CD4-positive, alpha-beta T cell (primary cell): ENCODE data around the gene PPP2R5C. TPM values are rescaled to one million over a fixed set of nuclear protein-coding genes. Genes with fewer than 3 reads are reported as not detected.
A peak's percentile ranks its signal among the peaks of the same experiment; 100 is the strongest.

Experiments
- ATAC-seq: fragments of 200-7000 bp; cut with Tn5 transposase; one replicate; pipeline ENCODE4 v1.10.0; 2022; ENCODE audit warnings: mild to moderate bottlenecking; ENCODE audit not compliant: poor library complexity
- CTCF ChIA-PET: fragments of 350-600 bp; sonication (Branson Sonifier 250); formaldehyde crosslinking; loops from one replicate; lab custom pipeline; 2021; ENCODE audit warnings: antibody characterized with exemption, inconsistent platforms; lab: Charles Lee
- POLR2A ChIA-PET: fragments of 350-600 bp; sonication (Branson Sonifier 250); formaldehyde crosslinking; loops from one replicate; lab custom pipeline; 2021; ENCODE audit warnings: antibody characterized with exemption, inconsistent platforms; lab: Charles Lee
- DNase-seq, 14 experiments: peaks; one replicate each; pipeline ENCODE4 v3.0.0-alpha.2; 2013 to 2020; ENCODE audit warnings: mixed read lengths in 2 of 14
- H3K27ac ChIP-seq, 2 donors: one replicate each; pipeline versions ENCODE4 v1.5.1 to v1.7.0; 2013; ENCODE audit warnings: low read length in 2 of 2, low read depth in 1 of 2, mild to moderate bottlenecking in 1 of 2
- H3K27me3 ChIP-seq, 2 experiments: 1 replicate in 1 of 2; 2 replicates in 1 of 2; pipeline versions ENCODE4 v1.6.1 to v1.7.0; 2013; ENCODE audit warnings: low read length in 2 of 2, control low read depth in 1 of 2, mild to moderate bottlenecking in 1 of 2, moderate library complexity in 1 of 2; ENCODE audit not compliant: insufficient read depth in 2 of 2, control insufficient read depth in 1 of 2
- H3K36me3 ChIP-seq: one replicate; pipeline ENCODE4 v1.6.1; 2013; ENCODE audit warnings: low read length, control low read depth; ENCODE audit not compliant: insufficient read depth
- H3K4me1 ChIP-seq: one replicate; pipeline ENCODE4 v1.6.1; 2013; ENCODE audit warnings: low read length, control low read depth; ENCODE audit not compliant: insufficient read depth
- H3K4me3 ChIP-seq: one replicate; pipeline ENCODE4 v1.5.1; 2013; ENCODE audit warnings: mild to moderate bottlenecking, low read length, moderate library complexity
- H3K9me3 ChIP-seq, 2 experiments: 1 replicate in 1 of 2; 2 replicates in 1 of 2; pipeline versions ENCODE4 v1.6.1 to v1.7.0; 2013; ENCODE audit warnings: low read length in 2 of 2, mild to moderate bottlenecking in 2 of 2, control low read depth in 1 of 2, moderate library complexity in 1 of 2; ENCODE audit not compliant: control insufficient read depth in 1 of 2, insufficient read depth in 1 of 2
- H3K27ac Mint-ChIP-seq: one replicate; pipeline ENCODE4 v1.8.0; 2020; ENCODE audit warnings: mixed read lengths
- H3K27me3 Mint-ChIP-seq: one replicate; pipeline ENCODE4 v1.8.0; 2021; ENCODE audit warnings: mixed read lengths
- H3K36me3 Mint-ChIP-seq: one replicate; pipeline ENCODE4 v1.8.0; 2021; ENCODE audit warnings: low read depth, mixed read lengths
- H3K4me1 Mint-ChIP-seq: one replicate; pipeline ENCODE4 v1.8.0; 2021; ENCODE audit warnings: low read depth, mixed read lengths
- H3K4me3 Mint-ChIP-seq: one replicate; pipeline ENCODE4 v1.8.0; 2020; ENCODE audit warnings: mild to moderate bottlenecking, mixed read lengths
- H3K9me3 Mint-ChIP-seq: one replicate; pipeline ENCODE4 v1.8.0; 2020; ENCODE audit warnings: mixed read lengths
- CTCF ChIP-seq: fragments of 200-600 bp; IDR thresholded peaks from one replicate; pipeline ENCODE4 v1.8.0; 2022; ENCODE audit warnings: antibody characterized with exemption, mild to moderate bottlenecking
- intact Hi-C, 2 experiments: fragments of 100-400 bp; cut with DNase I in 1 of 2; cut with micrococcal nuclease in 1 of 2; formaldehyde crosslinking; loops; one replicate each; pipeline versions ENCODE4 v1.15.1 to v1.9.0; 2023 to 2025; cut with DNase I, micrococcal nuclease
- total RNA-seq, 174 experiments: library from RNA in 2 of 174; stranded (reverse) in 2 of 174; gene quantifications; one replicate each; pipeline ENCODE4 v1.2.3 and lab custom pipeline; 2021 to 2026

The PPP2R5C gene
- total RNA-seq, 2 experiments from 2014 or later: 463 to 487 TPM

DNA sequence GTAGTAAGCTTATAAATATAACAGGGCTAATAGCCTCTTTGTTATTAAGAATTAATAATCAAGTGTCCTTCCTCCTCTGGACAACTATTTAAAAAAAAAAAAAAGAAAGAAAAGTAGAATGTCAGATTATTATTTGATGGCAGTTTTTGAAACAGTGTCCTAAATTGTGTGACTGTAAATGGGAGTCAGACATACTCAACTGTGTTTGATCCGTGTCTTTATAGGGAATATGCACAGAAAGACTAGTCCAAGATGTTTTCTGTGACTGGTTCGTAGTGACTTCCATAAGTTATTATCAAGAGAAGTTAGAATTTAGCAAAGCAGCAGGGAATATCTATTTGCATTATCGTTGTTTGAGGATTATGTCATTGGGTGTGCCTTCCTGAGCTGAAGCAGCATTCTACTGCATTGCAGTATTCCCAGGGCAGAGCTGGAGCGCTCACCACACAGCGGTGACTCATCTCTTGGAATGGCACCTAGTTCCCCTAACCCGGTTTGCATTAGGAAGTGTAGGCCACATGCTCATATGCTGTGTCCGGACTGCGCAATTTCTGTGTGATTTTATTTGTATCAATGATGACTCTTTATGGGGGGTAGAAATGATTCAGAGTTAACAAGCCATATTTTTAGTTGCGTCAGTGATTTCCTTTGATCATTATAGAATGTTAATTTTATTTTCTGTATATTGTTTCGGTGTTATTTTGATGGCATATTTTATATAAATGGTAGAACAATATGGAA is 210.8 kb downstream of the PPP2R5C start:
- peaks cover 25% of the 10 kb centered on the region for H3K4me1 ChIP-seq
- Mint-ChIP-seq H3K27me3 (no peaks in the 10 kb centered on the region), H3K36me3 (peaks cover 55% of the 10 kb centered on the region), H3K27ac (no peak overlapping the region), H3K4me3 (no peak overlapping the region), H3K4me1 (peaks cover 49% of the 10 kb centered on the region), H3K9me3 (no peaks in the 10 kb centered on the region)
- H3K27ac ChIP-seq: no peak overlapping the region
- H3K36me3 ChIP-seq: peaks cover 39% of the 10 kb centered on the region
- DNase-seq: peak in 2 of 14 experiments; percentile 63 to 76
- intact Hi-C loops: no loop called here
- H3K9me3 ChIP-seq: no peaks in the 10 kb centered on the region
- no peak for TF ChIP-seq CTCF
- ChIA-PET POLR2A (interaction anchor here (1.3 kb wide), 1 partner anchor 266 kb away, joined by 3 read pairs; no protein-coding TSS in a partner anchor), CTCF (interaction anchor here (1.3 kb wide), 1 partner anchor 10 kb away, joined by 3 read pairs; no protein-coding TSS in a partner anchor)
- H3K27me3 ChIP-seq: no peaks in the 10 kb centered on the region
- H3K4me3 ChIP-seq: no peak overlapping the region
- no peak for ATAC-seq

DNA sequence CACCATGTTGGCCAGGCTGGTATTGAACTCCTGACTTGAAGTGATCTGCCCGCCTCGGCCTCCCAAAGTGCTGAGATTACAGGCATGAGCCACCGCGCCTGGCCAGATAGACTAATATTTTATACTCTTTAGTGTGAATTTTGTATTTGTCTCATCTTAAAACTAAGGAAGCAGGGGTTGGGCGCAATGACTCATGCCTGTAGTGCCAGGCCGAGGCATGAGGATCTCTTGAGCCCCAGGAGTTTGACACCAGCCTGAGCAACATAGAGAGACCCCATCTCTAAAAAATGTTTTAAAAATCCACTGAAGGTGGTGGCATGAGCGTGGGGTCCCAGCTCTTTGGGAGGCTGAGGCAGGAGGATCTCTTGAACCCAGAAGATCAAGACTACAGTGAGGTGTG is 211.8 kb downstream of the PPP2R5C start:
- Mint-ChIP-seq H3K36me3 (peaks cover 59% of the 10 kb centered on the region), H3K4me1 (peaks cover 40% of the 10 kb centered on the region), H3K9me3 (no peaks in the 10 kb centered on the region), H3K4me3 (no peak overlapping the region), H3K27me3 (no peaks in the 10 kb centered on the region), H3K27ac (no peak overlapping the region)
- DNase-seq: no peak
- ATAC-seq: no peak
- H3K9me3 ChIP-seq: no peaks in the 10 kb centered on the region
- CTCF ChIA-PET: interaction anchor here (0.6 kb wide), 1 partner anchor 14 kb away, joined by 3 read pairs; no protein-coding TSS in a partner anchor
- no peaks in the 10 kb centered on the region for H3K27me3 ChIP-seq
- H3K27ac ChIP-seq: no peak overlapping the region
- intact Hi-C loops: no loop called here
- POLR2A ChIA-PET: interaction anchor here (0.7 kb wide), 1 partner anchor 8 kb away, joined by 4 read pairs; no protein-coding TSS in a partner anchor
- peaks cover 20% of the 10 kb centered on the region for H3K4me1 ChIP-seq
- H3K4me3 ChIP-seq: no peak overlapping the region
- no peak for TF ChIP-seq CTCF
- H3K36me3 ChIP-seq: peaks cover 41% of the 10 kb centered on the region

DNA sequence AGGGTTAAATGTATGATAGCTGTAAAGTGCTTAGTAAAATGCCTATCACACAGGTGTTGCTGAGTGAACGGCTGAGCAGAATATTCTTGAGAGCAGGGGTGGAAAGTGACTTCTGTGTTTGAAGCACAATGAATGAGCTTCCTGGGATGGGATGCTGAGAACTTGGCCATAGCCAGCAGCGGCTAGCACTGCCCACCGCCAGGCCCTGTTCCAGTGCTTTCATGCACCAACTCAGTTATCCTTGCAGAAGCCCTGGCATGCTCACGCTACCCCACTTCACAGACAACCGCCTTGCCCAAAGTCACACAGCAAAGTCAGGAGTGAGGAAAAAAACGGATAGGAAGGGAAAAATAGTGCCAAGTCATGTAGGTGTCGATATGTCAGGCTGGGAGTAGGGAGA is 213.7 kb downstream of the PPP2R5C start:
- ChIA-PET POLR2A (no interaction called here), CTCF (no interaction called here)
- H3K9me3 ChIP-seq: no peaks in the 10 kb centered on the region
- peaks cover 46% of the 10 kb centered on the region for H3K36me3 ChIP-seq
- Mint-ChIP-seq H3K4me1 (peaks cover 35% of the 10 kb centered on the region), H3K36me3 (peaks cover 62% of the 10 kb centered on the region), H3K4me3 (no peak overlapping the region), H3K27ac (no peak overlapping the region), H3K9me3 (no peaks in the 10 kb centered on the region), H3K27me3 (no peaks in the 10 kb centered on the region)
- peaks cover 15% of the 10 kb centered on the region for H3K4me1 ChIP-seq
- H3K27me3 ChIP-seq: no peaks in the 10 kb centered on the region
- intact Hi-C loops: no loop called here
- no peak overlapping the region for H3K27ac ChIP-seq
- ATAC-seq (no peak), DNase-seq (no peak)
- no peak overlapping the region for H3K4me3 ChIP-seq
- TF ChIP-seq CTCF: no peak

Other genes with a start within 250 kb of the PPP2R5C start
- not detected for gene DIO3, start 200.2 kb upstream of the PPP2R5C start, total RNA-seq
- 100 to 1,000 TPM; 286 to 293 TPM for gene DYNC1H1, start 202.9 kb downstream of the PPP2R5C start, total RNA-seq